Frontal cortex (tissue), 4 donors: ENCODE results near the gene KRT86. TPM values are rescaled to one million over a fixed set of nuclear protein-coding genes. Genes with fewer than 3 reads are reported as not detected.
"Not testable (repeated sequence)": the region's sequence is repeated elsewhere in the genome, so short reads cannot be mapped to it uniquely, and the experiment has no call there.

Source experiments
- DNase-seq, 2 donors: peaks; one replicate each; pipeline ENCODE4 v3.0.0; 2012; ENCODE audit warnings: low spot score in 2 of 2
- FAIRE-seq: peaks from 2 replicates; lab custom pipeline; 2012; peaks lifted over from hg19 to GRCh38; lab: Jason Lieb, UNC
- total RNA-seq: library from RNA; depleted of rRNA; stranded (reverse); fragments of >200 nt; gene quantifications from one replicate; pipeline ENCODE4 v1.2.3, GENCODE V29; 2014
- donor health status: control.
- donor health status: control.
- donor health status: control.

KRT86 gene
- total RNA-seq, 1 donor from 2014 or later, result under 0.01 TPM

GRCh38 chr12:52286857-52287785 is 12.7 kb downstream of the KRT86 start:
- FAIRE-seq, DNase-seq: not testable (repeated sequence)

DNA sequence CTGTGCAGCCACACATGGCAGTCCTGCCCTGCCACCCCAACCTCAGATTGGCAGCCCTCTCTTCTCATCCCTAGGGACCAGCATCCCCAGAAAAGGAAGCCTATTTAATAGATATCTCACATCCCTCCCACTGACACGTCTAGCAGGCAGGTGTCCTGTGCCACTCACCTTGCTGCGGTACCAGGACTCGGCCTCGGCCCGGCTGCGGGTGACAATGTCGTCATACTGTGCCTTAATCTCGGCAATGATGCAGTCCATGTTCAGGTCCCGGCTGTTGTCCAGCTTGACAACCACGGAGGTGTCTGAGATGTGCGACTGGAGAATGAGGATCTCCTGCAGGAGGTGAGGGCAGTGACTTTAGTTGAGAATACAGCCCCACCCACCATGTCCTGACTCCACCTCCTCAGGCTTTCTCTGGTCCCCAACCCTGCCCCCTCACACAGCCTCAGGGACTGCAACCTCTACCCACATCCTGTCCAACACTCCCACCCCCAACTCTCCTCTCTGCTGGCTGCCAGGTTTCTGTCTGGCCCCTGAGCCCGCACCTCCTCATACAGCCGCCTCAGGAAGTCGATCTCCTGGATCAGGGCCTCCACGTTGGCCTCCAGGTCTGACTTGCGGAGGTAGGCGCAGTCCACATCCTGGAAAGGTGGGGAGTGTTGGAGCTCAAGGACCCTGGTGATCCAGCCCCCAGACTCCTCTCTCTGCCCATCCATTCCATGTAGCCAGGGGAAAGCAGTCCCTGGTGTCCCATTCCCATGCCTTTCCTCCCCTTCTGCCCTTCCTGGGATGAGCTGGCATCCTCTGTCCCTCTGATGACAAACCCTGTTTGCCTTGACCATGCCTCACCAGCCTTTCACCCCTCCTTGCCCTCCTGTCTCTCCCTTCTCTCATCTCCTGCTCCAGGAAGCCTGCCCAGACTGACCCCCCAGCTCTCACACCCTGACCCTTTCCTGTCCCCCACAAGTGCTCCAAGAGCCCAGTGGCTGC is 13.7 kb downstream of the KRT86 start:
- not testable (repeated sequence) for FAIRE-seq, DNase-seq

- FAIRE-seq, DNase-seq: not testable (repeated sequence)
These were observed 16.2 kb downstream of the KRT86 start for GRCh38 chr12:52290483-52291134.

GRCh38 chr12:52291267-52291935 is 17.0 kb downstream of the KRT86 start, which contains the start of gene KRT81:
Gene KRT81 (minus strand): TSS chr12:52291534. CDS start chr12:52291465, 69 bp downstream.
- FAIRE-seq (no peak), DNase-seq (no peak)

- FAIRE-seq (no peak), DNase-seq (no peak)
These were observed 19.5 kb downstream of the KRT86 start for GRCh38 chr12:52293926-52294325.

DNA sequence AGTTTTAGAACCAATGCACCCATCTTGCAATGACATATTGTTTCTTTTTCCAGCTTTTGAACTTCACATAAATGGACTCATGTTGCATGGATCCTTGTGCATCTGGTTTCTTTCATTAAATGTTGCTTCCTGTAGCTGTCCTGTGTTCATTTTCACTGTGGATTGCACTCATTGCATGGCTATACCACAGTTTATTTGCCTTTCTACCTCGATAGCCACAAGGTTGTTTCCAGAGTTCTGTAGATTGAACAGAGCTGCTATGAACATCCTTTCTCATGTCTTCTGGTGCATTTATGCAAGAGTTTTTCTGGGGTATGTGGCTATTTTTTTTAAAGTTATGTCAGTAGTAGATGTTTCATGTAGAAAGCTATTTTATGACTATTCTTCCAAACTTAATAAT is 20.4 kb downstream of the KRT86 start:
- DNase-seq (no peak), FAIRE-seq (no peak)

DNA sequence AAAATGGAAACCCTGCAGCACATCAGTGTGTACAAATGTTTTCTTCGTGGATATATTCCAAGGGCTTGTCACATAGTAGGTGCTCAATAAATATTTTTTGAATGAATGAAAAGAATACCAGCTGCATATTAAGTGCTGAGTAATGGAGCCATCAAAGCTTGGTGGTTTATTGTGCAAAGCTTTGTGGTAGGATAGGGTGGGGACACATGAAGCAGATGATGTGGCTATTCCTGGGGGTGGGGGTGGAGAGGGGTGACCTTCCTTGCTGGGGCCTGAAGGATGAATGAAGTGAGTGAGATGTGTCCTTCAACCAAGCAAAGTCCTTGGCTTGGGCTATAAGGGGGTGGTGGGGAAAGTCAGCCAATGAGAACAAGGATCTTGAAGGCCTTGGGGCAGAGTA is 21.2 kb downstream of the KRT86 start:
- no peak for DNase-seq
- no peak for FAIRE-seq

- no peak for FAIRE-seq
- no peak for DNase-seq
These were observed 22.2 kb downstream of the KRT86 start for GRCh38 chr12:52296572-52297215.

- no peak for FAIRE-seq
These were observed 24.3 kb downstream of the KRT86 start for GRCh38 chr12:52298677-52299190.

DNA sequence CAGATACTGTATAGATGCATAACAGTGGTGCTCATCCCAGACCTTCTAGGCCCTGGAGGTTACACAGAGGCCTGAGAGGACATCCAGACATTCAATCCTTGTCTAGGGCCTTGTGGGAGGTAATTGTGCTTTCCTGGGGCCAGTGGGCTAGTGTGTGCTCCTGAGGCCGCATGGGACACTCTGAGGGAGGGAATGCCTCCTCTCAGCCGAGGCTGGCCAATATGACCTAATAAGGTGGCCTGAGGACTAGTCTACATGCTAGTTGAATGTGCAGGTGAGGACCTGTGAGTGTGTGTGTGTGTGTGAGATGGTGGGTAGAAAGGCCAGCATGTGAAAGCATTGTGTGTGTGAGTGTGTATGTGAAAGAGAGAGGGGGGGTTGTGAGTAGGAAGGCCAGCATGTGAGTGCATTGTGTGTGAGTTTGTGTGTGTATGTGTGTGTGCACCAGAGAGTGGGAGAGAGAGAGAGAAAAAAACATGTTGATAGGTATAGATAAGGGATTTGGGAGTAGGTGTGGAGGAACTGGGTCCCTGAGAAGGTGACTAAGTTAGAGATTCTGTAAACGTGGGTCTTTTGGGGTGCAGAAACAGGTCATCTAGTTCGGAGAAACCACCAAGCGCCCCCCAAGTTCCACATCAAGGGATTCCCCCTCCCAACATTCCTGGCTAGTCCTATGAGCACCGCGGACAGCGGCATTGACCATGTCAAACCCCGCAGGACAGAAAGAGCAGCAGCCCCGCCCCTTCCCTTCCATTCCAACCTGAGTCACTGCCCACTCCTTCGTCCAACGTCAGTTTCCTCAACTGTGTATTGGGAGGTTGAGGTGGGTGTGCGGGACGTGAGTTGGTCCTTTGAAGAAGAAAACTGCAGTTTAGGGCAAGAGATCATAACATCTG is 26.6 kb downstream of the KRT86 start:
- DNase-seq, result no peak
- no peak for FAIRE-seq

More at GRCh38 chr12:52298677-52299190, 24.3 kb downstream of the KRT86 start:
- no peak for DNase-seq

DNA sequence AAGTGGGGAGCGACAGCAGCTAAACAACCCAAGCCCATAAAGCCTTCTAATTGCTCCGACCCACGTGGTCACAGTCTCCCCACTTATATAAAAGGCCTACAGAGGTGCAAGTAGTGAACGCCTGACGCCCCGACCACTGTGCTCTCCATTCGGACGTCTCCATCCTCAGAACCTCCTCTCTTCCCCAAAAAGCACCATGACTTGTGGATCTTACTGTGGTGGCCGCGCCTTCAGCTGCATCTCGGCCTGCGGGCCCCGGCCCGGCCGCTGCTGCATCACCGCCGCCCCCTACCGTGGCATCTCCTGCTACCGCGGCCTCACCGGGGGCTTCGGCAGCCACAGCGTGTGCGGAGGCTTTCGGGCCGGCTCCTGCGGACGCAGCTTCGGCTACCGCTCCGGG is 27.3 kb downstream of the KRT86 start:
- not testable (repeated sequence) for DNase-seq, FAIRE-seq

GRCh38 chr12:52302242-52302914 is 27.9 kb downstream of the KRT86 start:
- FAIRE-seq, DNase-seq: not testable (repeated sequence)

- not testable (repeated sequence) for FAIRE-seq, DNase-seq
These were observed 30.5 kb downstream of the KRT86 start for GRCh38 chr12:52304941-52305411.

DNA sequence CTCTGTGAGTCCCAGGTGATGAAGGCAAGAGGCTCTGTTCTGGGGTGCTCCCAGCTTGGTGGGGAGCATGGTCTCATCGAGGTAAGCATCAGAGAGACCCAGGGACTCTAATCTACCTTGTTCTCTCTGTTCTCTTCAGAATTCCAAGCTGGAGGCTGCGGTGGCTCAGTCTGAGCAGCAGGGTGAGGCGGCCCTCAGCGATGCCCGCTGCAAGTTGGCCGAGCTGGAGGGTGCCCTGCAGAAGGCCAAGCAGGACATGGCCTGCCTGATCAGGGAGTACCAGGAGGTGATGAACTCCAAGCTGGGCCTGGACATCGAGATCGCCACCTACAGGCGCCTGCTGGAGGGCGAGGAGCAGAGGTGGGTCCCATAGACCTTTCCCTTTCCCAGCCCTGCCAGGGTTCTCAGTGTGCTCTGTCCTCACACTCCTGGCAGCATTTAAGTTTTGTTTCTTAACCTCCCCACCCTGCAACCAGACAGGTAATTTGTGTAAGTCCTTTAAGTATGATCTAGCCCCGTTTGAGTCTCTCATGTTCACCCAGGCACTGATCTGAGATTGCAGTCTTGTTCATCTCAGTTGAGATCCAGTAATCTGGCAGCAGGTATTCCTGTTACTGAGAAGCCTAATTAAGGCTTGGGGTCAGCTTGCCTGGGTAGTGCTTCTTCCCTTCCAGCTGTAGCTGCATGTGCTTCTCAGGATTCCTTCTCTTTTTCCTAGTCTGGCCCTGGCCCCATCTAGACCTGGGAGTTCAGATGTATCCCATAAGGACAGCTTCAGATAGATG is 31.7 kb downstream of the KRT86 start:
- FAIRE-seq (no peak), DNase-seq (no peak)

- no peak for DNase-seq
- no peak for FAIRE-seq
These were observed 32.3 kb downstream of the KRT86 start for GRCh38 chr12:52306731-52307130.
